HuH-7.5 (cell line): ENCODE data around the gene KPNA5.
"Not testable (repeated sequence)": the region's sequence is repeated elsewhere in the genome, so short reads cannot be mapped to it uniquely, and the experiment has no call there.

ENCODE experiments used
- DNase-seq: peaks from one replicate; pipeline ENCODE4 v3.0.0; 2011; ENCODE audit warnings: low spot score

Gene KPNA5

DNA sequence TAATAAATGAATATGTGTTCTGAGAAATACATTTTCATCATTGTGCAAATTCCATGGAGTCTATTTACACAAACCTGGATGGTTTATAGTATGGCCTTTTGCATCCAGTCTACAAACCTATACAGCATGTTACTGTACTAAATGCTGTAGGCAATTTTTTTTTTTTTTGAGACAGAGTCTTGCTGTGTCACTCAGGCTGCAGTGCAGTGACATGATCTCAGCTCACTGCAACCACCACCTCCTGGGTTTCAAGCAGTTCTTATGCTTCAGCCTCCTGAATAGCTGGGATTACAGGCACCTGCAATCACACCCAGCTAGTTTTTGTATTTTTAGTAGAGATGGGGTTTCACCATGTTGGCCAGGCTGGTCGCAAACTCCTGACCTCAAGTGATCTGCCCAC is 22.9 kb downstream of the KPNA5 start:
- DNase-seq: not testable (repeated sequence)

DNA sequence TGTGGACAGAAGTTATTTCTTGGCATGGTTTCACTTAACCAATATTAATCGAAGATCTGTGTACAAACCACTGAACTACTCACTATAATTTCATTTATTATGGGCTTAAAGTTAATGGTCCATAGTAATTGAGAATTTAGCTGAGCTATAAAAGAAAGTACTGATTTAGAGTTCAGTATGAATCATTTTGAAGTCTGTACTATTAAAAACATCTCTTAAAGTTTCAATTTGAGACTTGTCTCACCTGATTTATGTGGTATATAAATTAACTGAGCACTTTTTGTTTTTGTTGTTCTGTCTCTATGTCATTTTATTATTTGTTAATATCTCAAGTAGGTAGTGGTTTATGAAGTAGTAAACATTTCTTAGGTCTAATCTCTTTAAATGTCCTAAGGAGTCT is 24.9 kb downstream of the KPNA5 start:
- no peak for DNase-seq

DNA sequence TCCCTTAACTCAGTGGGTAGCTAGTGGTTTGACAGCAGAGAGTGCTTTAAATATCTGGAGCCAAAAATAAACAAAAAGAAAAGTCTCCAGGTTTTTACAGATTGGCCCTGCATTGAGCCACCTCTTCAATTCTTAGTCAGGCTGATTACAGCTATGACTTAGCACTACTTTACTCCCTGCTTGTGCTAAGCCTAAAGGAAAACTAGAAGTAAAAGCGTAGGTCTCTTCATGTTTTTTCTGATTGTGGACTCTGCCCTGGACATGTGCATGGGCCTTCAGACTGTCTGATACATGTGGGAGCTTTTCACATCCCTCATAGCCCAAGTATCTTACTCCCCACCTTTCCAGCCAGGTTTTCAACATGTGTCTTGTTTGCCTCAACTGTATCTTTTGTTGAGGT is 33.3 kb downstream of the KPNA5 start:
- DNase-seq: no peak

DNA sequence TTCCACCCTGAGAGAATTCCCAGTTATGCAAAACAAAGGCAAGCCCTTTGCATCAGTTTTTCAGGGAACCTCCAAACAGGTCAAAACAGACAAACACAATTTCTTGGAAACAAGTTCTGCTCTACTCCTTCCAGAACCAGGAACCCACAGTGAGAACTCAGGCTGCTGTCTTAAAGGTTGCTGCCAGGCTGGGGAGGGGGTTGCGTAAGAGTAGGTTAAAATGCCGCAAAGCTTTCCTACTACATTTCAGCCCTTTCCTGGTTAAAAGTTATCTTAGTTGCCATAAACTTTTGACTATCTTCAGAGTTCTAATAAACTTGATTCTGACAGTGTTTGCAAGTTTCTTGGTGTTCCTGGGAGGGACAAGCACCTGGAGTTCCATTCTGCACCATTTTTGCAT is 33.8 kb downstream of the KPNA5 start:
- DNase-seq: no peak

- DNase-seq: no peak
Measured at GRCh38 chr6:116726947-116727346, 45.9 kb downstream of the KPNA5 start.

DNA sequence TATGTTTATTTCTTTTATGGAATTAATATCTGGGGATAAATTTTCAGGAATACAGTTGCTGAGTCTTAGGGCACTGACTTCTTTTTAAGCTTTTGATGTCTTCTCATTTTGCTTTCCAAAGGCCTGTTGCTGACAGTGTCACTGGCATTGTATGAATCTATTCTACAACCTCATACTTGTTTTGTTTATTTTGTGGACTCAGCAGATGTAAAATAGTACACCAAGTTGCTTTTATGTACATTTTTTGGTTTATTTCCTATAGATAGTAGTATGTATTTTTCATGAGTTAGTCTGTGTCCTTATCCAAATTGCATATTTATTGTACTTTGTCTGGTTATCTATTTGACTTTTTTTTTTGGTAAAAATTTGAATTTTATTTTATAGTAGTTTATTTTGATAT is 49.5 kb downstream of the KPNA5 start:
- no peak for DNase-seq

DNA sequence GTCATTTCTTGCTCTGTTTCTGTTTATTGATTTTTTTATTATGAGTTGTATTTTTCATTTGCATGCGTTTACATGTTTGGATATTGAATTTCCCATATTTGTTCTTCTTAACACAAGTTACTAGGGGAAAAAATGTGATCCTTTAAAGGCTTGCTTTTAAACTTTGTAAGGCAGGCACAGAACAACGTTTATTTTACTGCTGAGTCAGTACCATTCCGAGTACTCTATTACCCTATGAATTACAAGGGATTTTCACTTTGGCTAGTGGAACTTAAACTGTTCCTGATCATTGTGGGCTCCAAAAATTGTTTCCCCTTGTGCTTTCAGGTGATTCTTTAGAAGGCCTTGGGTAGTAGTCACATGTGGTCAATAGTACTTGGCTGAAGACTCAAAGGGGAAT is 56.0 kb downstream of the KPNA5 start:
- DNase-seq: no peak

DNA sequence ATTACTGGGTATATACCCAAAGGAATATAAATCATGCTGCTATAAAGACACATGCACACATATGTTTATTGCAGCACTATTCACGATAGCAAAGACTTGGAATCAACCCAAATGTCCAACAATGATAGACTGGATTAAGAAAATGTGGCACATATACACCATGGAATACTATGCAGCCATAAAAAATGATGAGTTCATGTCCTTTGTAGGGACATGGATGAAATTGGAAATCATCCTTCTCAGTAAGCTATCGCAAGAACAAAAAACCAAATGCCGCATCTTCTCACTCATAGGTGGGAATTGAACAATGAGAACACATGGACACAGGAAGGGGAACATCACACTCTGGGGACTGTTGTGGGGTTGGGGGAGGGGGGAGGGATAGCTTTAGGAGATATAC is 59.5 kb downstream of the KPNA5 start:
- DNase-seq: not testable (repeated sequence)

DNA sequence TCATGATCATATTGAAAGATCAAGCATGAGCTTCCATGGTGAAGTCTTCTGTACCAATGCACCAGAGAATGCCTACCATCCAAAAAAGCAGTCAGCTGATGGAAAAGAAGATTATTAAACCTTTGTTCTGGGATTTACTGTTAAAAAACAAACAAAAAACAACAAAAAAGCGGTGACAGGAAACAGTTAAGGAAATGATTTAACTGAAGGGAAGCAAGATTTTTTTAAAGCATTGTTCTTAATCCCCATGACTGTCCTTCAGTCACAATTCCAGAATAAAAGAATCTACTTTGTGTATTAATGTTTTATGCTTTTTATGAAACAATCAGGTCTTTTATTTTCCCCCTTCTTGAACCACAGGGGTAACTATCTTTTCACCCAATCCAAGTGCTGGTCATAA is 60.6 kb downstream of the KPNA5 start:
- no peak for DNase-seq

- DNase-seq: no peak
Measured at GRCh38 chr6:116745176-116745575, 64.2 kb downstream of the KPNA5 start.

GRCh38 chr6:116761779-116762178 is 80.8 kb downstream of the KPNA5 start:
- no peak for DNase-seq

- no peak for DNase-seq
Measured at GRCh38 chr6:116762235-116762634, 81.2 kb downstream of the KPNA5 start.

DNA sequence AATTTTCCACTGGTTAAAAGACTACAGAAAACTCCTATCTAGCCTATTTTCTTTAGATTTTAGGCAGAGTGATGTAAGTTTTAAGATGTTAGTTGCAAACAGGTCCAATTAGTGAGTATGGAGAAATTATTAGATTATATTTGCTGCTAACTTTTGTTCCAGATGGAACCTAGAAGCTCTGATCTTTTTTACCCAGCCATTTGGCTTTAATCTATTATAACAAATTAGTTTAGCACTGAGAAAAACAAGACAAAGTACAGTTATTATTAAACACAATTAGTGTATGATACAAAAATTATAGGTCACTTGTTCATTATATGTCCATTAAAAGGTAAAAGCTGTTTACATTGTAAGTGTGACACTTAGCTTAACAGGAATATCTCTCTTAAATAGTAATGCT is 82.0 kb downstream of the KPNA5 start:
- no peak for DNase-seq

DNA sequence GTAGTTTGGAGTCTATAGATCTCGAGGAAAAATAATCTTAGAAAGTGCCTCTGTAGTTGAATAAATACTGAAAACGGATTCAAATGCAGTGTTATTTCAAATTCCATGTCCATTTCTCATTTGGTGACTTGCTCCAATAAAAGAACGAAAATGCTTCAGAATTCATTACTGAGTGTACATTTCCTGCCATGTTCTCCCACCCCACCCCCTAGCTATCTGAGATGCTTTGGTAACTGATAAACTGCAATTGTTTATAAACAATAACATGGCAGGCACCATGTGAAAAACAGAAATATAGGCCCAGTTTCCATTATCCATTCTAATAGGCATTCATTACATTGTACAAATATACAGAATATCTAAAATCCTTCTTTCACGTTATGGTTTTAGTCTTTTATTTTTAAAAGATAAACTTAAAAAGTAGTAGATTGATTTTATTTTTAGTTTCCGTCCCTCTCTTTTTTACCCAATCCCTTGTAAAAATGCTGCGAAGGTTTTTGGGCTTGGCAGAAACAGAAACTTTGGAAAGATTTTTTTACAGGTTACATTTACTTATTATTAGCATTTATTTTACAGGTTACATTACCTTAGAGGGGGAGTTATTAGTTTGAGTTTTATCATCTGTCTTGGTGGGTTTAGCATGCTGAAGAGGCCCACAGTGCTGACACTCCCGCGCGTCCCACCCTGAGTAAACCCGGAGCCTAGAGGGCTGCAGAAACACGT is 83.1 kb downstream of the KPNA5 start:
- no peak for DNase-seq

GRCh38 chr6:116764629-116764960 is 83.6 kb downstream of the KPNA5 start:
- peak; percentile 36 for DNase-seq

DNA sequence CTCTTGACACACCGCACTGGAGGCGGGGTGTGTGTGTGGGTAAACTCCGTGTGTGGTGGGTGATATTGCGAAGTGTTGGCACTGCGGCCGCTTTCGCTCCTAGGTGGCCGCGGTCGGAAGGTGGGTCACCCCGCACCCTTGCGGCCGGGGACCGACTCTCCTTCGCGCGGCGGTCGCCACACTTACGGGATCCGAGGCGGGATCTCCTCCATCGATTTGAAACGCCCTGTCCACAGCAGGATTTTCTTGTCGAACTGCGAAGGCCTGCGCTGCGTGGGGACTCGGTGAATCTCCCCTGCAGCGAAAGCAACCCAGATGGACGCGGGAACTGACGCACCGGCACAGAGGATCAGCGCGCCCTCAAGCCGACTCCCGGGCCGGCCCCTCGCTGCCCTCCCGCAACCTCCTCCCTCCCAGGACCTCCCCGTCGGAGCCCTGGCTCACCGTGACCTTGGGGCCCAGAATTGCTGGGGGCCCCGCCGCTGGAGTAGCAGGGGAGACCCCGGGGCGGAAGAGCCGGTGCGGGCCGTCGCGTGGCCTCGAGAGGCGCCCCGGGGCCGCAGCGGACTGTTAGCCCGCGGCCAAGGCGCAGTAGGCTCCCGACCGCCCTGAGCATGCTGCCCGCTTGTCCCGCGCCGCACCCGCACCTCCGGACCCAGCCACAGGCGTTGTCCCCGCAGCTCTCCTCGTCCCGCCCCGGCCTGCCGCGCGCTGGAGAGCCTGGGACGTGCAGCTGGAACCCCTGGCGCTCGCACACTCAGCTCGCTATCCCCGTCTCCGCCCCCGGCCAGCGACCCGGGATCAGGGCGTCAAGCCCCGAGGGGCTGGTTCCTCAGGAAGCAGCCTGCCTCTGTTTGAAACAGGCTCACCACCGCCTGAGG is 84.2 kb downstream of the KPNA5 start, which contains the start of gene FAM162B:
TSS of gene FAM162B (minus strand) at position 759 of the 881 bp plus-strand sequence. CDS start at position 616, 143 bp downstream.
- peak; percentile 70 for DNase-seq

GRCh38 chr6:116766506-116767176 is 85.6 kb downstream of the KPNA5 start:
- no peak for DNase-seq

DNA sequence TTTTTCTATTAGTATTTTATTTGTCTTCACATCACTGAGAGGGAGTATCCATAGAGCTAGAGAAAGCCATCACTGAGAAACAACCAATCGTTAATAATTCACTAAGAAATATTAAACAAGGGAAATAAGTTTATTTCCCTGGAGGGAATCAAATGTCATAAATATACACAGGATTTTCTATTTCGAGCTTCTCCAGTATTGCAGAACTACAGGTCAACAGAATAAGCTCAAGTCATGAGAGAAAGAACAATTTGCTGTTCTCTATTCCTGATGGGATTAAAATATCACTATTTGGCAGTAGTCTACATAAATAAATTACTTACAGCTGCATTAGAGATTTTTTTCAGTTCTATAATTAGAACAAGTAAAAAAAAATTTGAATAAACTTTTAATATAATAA is 86.7 kb downstream of the KPNA5 start:
- no peak for DNase-seq

GRCh38 chr6:116772450-116772849 is 91.4 kb downstream of the KPNA5 start:
- no peak for DNase-seq

- no peak for DNase-seq
Measured at GRCh38 chr6:116773886-116774285, 92.9 kb downstream of the KPNA5 start.

GRCh38 chr6:116779573-116780164 is 98.7 kb downstream of the KPNA5 start:
- peak; percentile 9 for DNase-seq

- no peak for DNase-seq
Measured at GRCh38 chr6:116783852-116784251, 102.8 kb downstream of the KPNA5 start.
